Measurements from ENCODE around the gene GXYLT2. TPM values are rescaled to one million over a fixed set of nuclear protein-coding genes. Genes with fewer than 3 reads are reported as not detected.

Gene GXYLT2
- total and polyA plus RNA-seq, 2 experiments from 2014 or later, result 25.7 to 36.4 TPM

GRCh38 chr3:73009008-73009407, 121.2 kb downstream of the GXYLT2 start:
- Histone ChIP-seq H3K4me1 (ENCODE audit: low read depth) (peaks cover 17% of the 10 kb centered on the region), H3K27ac (peak overlapping the region; percentile 35), H3K27me3 (no peaks in the 10 kb centered on the region), H3K36me3 (peaks cover 11% of the 10 kb centered on the region), H3K4me3 (no peak overlapping the region), H3K9me3 (ENCODE audit: low read depth) (no peaks in the 10 kb centered on the region)
- no peak for DNase-seq (ENCODE audit: low read depth in 1 of 2, low spot score in 1 of 2)
- TF ChIP-seq CTCF (IDR thresholded peaks at IDR 0.05; ENCODE audit: low read depth, low read length), result no peak

GRCh38 chr3:73009750-73010149, 121.9 kb downstream of the GXYLT2 start:
- H3K9me3 ChIP-seq (ENCODE audit: low read depth), result no peaks in the 10 kb centered on the region
- TF ChIP-seq CTCF (IDR thresholded peaks at IDR 0.05; ENCODE audit: low read depth, low read length), result no peak
- H3K27ac ChIP-seq, result peak overlapping the region; percentile 30
- H3K4me3 ChIP-seq, result no peak overlapping the region
- H3K27me3 ChIP-seq, result no peaks in the 10 kb centered on the region
- peaks cover 17% of the 10 kb centered on the region for H3K4me1 ChIP-seq (ENCODE audit: low read depth)
- H3K36me3 ChIP-seq, result peaks cover 11% of the 10 kb centered on the region
- DNase-seq (ENCODE audit: low read depth in 1 of 2, low spot score in 1 of 2), result no peak

- TF ChIP-seq CTCF (IDR thresholded peaks at IDR 0.05; ENCODE audit: low read depth, low read length), result no peak
- Histone ChIP-seq H3K4me1 (ENCODE audit: low read depth) (peaks cover 17% of the 10 kb centered on the region), H3K36me3 (peaks cover 11% of the 10 kb centered on the region), H3K4me3 (no peak overlapping the region), H3K27me3 (no peaks in the 10 kb centered on the region), H3K27ac (no peak overlapping the region), H3K9me3 (ENCODE audit: low read depth) (no peaks in the 10 kb centered on the region)
- DNase-seq (ENCODE audit: low read depth in 1 of 2, low spot score in 1 of 2), result no peak
Measured at GRCh38 chr3:73010158-73010557, 122.3 kb downstream of the GXYLT2 start.

- Histone ChIP-seq H3K27ac (no peak overlapping the region), H3K36me3 (no peaks in the 10 kb centered on the region), H3K4me3 (no peak overlapping the region), H3K27me3 (no peaks in the 10 kb centered on the region), H3K4me1 (ENCODE audit: low read depth) (no peaks in the 10 kb centered on the region), H3K9me3 (ENCODE audit: low read depth) (no peaks in the 10 kb centered on the region)
- DNase-seq (ENCODE audit: low read depth in 1 of 2, low spot score in 1 of 2), result no peak
- no peak for TF ChIP-seq CTCF (IDR thresholded peaks at IDR 0.05; ENCODE audit: low read depth, low read length)
Measured at GRCh38 chr3:73018298-73018697, 130.5 kb downstream of the GXYLT2 start.

GRCh38 chr3:73018790-73019441, 131.1 kb downstream of the GXYLT2 start:
- H3K27me3 ChIP-seq, result no peaks in the 10 kb centered on the region
- no peak for TF ChIP-seq CTCF (IDR thresholded peaks at IDR 0.05; ENCODE audit: low read depth, low read length)
- H3K27ac ChIP-seq, result no peak overlapping the region
- no peak overlapping the region for H3K4me3 ChIP-seq
- no peak for DNase-seq (ENCODE audit: low read depth in 1 of 2, low spot score in 1 of 2)
- no peaks in the 10 kb centered on the region for H3K4me1 ChIP-seq (ENCODE audit: low read depth)
- no peaks in the 10 kb centered on the region for H3K9me3 ChIP-seq (ENCODE audit: low read depth)
- no peaks in the 10 kb centered on the region for H3K36me3 ChIP-seq
